ENCODE data around the gene IER2.
"Not testable (repeated sequence)": the region's sequence is repeated elsewhere in the genome, so short reads cannot be mapped to it uniquely, and the experiment has no call there.

IER2 gene

GRCh38 chr19:13165162-13165997, 15.2 kb downstream of the IER2 start:
- no peak for DNase-seq

GRCh38 chr19:13166151-13166550, 15.9 kb downstream of the IER2 start:
- not testable (repeated sequence) for DNase-seq

- DNase-seq, result no peak
Measured at GRCh38 chr19:13169769-13170168, 19.6 kb downstream of the IER2 start.

- no peak for DNase-seq
Measured at GRCh38 chr19:13171146-13171545, 20.9 kb downstream of the IER2 start.

GRCh38 chr19:13172346-13173138, 22.3 kb downstream of the IER2 start:
- no peak for DNase-seq

GRCh38 chr19:13173139-13173737, 23.0 kb downstream of the IER2 start:
- DNase-seq, result no peak

- no peak for DNase-seq
Measured at GRCh38 chr19:13176345-13176744, 26.1 kb downstream of the IER2 start.

GRCh38 chr19:13177584-13177983, 27.4 kb downstream of the IER2 start:
- not testable (repeated sequence) for DNase-seq

GRCh38 chr19:13178291-13178690, 28.1 kb downstream of the IER2 start:
- DNase-seq, result not testable (repeated sequence)

- DNase-seq, result no peak
Measured at GRCh38 chr19:13181747-13182388, 31.7 kb downstream of the IER2 start.

GRCh38 chr19:13184926-13185325, 34.7 kb downstream of the IER2 start:
- not testable (repeated sequence) for DNase-seq

- DNase-seq, result not testable (repeated sequence)
Measured at GRCh38 chr19:13185763-13186657, 35.8 kb downstream of the IER2 start.

- DNase-seq, result not testable (repeated sequence)
Measured at GRCh38 chr19:13186688-13187087, 36.5 kb downstream of the IER2 start.

- DNase-seq, result no peak
Measured at GRCh38 chr19:13187419-13187818, 37.2 kb downstream of the IER2 start.

GRCh38 chr19:13189600-13189999, 39.4 kb downstream of the IER2 start:
- DNase-seq, result no peak

- DNase-seq, result no peak
Measured at GRCh38 chr19:13190781-13191540, 40.8 kb downstream of the IER2 start.

- DNase-seq, result no peak
Measured at GRCh38 chr19:13195678-13196077, 45.5 kb downstream of the IER2 start.

GRCh38 chr19:13198634-13199033, 48.4 kb downstream of the IER2 start:
- DNase-seq, result no peak

GRCh38 chr19:13202112-13202511, 51.9 kb downstream of the IER2 start:
- not testable (repeated sequence) for DNase-seq

All from NCI-H774 (cell line).